GM12872 (cell line): ENCODE measurements around the gene AK5.

ENCODE experiments used
- CTCF ChIP-seq: IDR thresholded peaks from 3 replicates; pipeline ENCODE4 v1.5.1; 2011; ENCODE audit warnings: low read depth, mild to moderate bottlenecking, low read length, moderate library complexity; ENCODE audit not compliant: insufficient read depth

AK5 gene

GRCh38 chr1:77548285-77548684 lies 266.5 kb downstream of the AK5 start:
- TF ChIP-seq CTCF: no peak

GRCh38 chr1:77550135-77550534 lies 268.3 kb downstream of the AK5 start:
- no peak for TF ChIP-seq CTCF

GRCh38 chr1:77552626-77553025 lies 270.8 kb downstream of the AK5 start:
- no peak for TF ChIP-seq CTCF

DNA sequence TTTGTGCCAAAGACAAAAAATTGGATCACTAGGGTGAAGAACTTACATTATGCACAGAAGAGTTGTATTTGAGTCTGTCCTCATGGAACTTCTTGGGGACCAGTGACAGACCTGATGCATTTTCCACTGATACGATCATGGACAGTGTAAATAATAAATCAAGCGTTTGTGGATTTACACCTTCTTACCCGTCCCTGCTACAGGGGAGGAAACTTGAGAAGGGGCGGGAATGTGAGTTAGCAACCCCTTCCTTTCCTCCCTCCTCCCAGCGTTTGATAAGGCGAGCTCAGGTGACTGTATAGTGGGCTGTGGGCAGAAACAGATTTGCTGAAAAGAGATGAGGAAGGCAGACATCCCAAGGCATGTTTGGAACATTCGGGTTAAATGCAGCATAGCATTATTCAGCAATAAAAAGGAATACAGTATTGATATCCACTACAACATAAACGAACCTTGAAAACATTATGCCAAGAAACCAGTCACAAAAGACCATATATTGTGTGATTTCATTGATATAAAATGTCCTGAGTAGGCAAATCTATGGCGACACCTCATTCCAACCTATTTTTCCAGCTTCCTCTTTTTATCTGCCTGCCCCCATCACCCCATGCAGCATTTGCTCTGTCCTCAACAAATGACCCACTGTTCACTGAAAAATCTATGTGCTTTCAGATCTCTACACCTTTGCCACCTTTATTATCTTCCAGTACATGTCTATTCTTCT lies 271.9 kb downstream of the AK5 start:
- no peak for TF ChIP-seq CTCF

GRCh38 chr1:77556045-77556444 lies 274.2 kb downstream of the AK5 start:
- TF ChIP-seq CTCF: no peak

- no peak for TF ChIP-seq CTCF
These were observed 275.2 kb downstream of the AK5 start for GRCh38 chr1:77557053-77557452.

DNA sequence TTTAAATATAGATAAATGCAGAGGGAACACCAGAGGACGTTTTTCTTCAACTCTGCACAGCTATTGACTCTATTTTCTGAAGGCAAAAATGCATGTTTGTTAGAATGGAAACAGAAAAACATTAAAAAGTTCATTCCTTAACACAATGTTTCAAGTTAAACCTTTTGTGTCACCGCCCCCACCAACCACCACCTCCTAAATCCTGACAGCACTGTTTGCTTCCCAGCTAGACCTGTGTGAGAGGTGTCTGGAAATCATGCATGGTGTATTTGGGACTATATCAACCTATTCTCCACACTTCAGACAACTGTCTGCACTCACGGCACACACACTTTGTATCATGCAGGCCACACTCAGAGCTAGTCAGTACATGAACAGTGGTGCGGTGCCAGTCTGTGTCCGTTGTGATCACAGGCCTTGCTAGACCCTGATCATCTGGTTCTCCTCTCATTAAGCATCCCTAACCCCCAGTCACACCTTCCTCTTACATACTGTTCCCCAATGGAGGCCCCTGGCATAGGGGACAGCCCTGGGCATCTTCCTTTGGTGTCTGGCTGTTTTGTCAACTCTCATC lies 276.9 kb downstream of the AK5 start:
- TF ChIP-seq CTCF: no peak
